HG03457 (cell line): Measurements from ENCODE around the gene TEAD3.

ENCODE experiments used
- ATAC-seq: cut with Tn5 transposase; IDR thresholded peaks from one replicate; pipeline ENCODE4 v1.9.1; 2021; ENCODE audit warnings: moderate number of reproducible peaks; ENCODE audit not compliant: unreplicated experiment

The TEAD3 gene

GRCh38 chr6:35492974-35493284 is 4.0 kb downstream of the TEAD3 start:
- no peak for ATAC-seq

GRCh38 chr6:35492258-35492973 is 4.5 kb downstream of the TEAD3 start:
- no peak for ATAC-seq

- no peak for ATAC-seq
These were observed 5.2 kb downstream of the TEAD3 start for GRCh38 chr6:35491558-35492257.

GRCh38 chr6:35490821-35491557 is 5.9 kb downstream of the TEAD3 start:
- no peak for ATAC-seq

GRCh38 chr6:35489995-35490791 is 6.7 kb downstream of the TEAD3 start:
- ATAC-seq: no peak

- ATAC-seq: no peak
These were observed 7.8 kb downstream of the TEAD3 start for GRCh38 chr6:35489066-35489465.

GRCh38 chr6:35488517-35488862 is 8.4 kb downstream of the TEAD3 start:
- ATAC-seq: no peak

- ATAC-seq: no peak
These were observed 9.0 kb downstream of the TEAD3 start for GRCh38 chr6:35487658-35488516.

GRCh38 chr6:35486005-35486925 is 10.6 kb downstream of the TEAD3 start:
- ATAC-seq: no peak

GRCh38 chr6:35485402-35485877 is 11.4 kb downstream of the TEAD3 start:
- ATAC-seq: no peak

GRCh38 chr6:35484921-35485392 is 11.9 kb downstream of the TEAD3 start:
- no peak for ATAC-seq

GRCh38 chr6:35483893-35484645 is 12.8 kb downstream of the TEAD3 start:
- ATAC-seq: no peak

GRCh38 chr6:35483490-35483889 is 13.4 kb downstream of the TEAD3 start:
- no peak for ATAC-seq

GRCh38 chr6:35483062-35483461 is 13.8 kb downstream of the TEAD3 start:
- ATAC-seq: no peak

- ATAC-seq: no peak
These were observed 15.7 kb downstream of the TEAD3 start for GRCh38 chr6:35481226-35481625.

GRCh38 chr6:35480176-35480575 is 16.7 kb downstream of the TEAD3 start:
- no peak for ATAC-seq

GRCh38 chr6:35478259-35478658 is 18.6 kb downstream of the TEAD3 start:
- ATAC-seq: no peak

GRCh38 chr6:35477551-35478179 is 19.2 kb downstream of the TEAD3 start:
- no peak for ATAC-seq
